Keratinocyte (primary cell): Measurements from ENCODE around the gene HRH3. TPM values are rescaled to one million over a fixed set of nuclear protein-coding genes. Genes with fewer than 3 reads are reported as not detected.
A peak's percentile ranks its signal among the peaks of the same experiment; 100 is the strongest.

Source experiments
- DNase-seq: peaks from one replicate; pipeline ENCODE4 v3.0.0-alpha.2; 2011; ENCODE audit warnings: low read depth, missing footprints, low spot score
- FAIRE-seq: peaks from 2 replicates; lab custom pipeline; 2011; peaks lifted over from hg19 to GRCh38; lab: Jason Lieb, UNC
- H2AFZ ChIP-seq: 2 replicates; pipeline ENCODE4 v1.6.0; 2012; ENCODE audit warnings: low read length, control low read depth, inconsistent platforms; ENCODE audit not compliant: control insufficient read depth
- H3K27ac ChIP-seq: 2 replicates; pipeline ENCODE4 v1.5.1; 2011; ENCODE audit warnings: low read length; ENCODE audit not compliant: control insufficient read depth, insufficient read depth
- H3K27me3 ChIP-seq: 3 replicates; pipeline ENCODE4 v1.6.0; 2011; ENCODE audit warnings: low read length; ENCODE audit not compliant: control insufficient read depth, insufficient read depth; ENCODE audit errors: extremely low read depth
- H3K36me3 ChIP-seq, 2 experiments: 2 replicates in 1 of 2; 3 replicates in 1 of 2; pipeline ENCODE4 v1.5.1; 2011; ENCODE audit warnings: low read length in 2 of 2, mild to moderate bottlenecking in 1 of 2; ENCODE audit not compliant: control insufficient read depth in 2 of 2, insufficient read depth in 2 of 2; ENCODE audit errors: extremely low read depth in 1 of 2
- H3K4me1 ChIP-seq: 3 replicates; pipeline ENCODE4 v1.5.1; 2011; ENCODE audit warnings: low read length; ENCODE audit not compliant: control insufficient read depth, insufficient read depth; ENCODE audit errors: extremely low read depth
- H3K4me2 ChIP-seq: 3 replicates; pipeline ENCODE4 v1.6.0; 2011; ENCODE audit warnings: low read depth, low read length; ENCODE audit not compliant: control insufficient read depth, insufficient read depth; ENCODE audit errors: extremely low read depth
- H3K4me3 ChIP-seq, 3 experiments: fragments of 200-600 bp in 1 of 3; sonication (generic) in 1 of 3; 2 replicates in 2 of 3; 3 replicates in 1 of 3; pipeline ENCODE4 v1.5.1; 2011 to 2016; ENCODE audit warnings: low read length in 3 of 3, mild to moderate bottlenecking in 3 of 3, control low read depth in 2 of 3, inconsistent platforms in 1 of 3, low read depth in 1 of 3, mixed read lengths in 1 of 3, mixed run types in 1 of 3, moderate library complexity in 1 of 3; ENCODE audit not compliant: control insufficient read depth in 2 of 3, insufficient read depth in 2 of 3; ENCODE audit errors: extremely low read depth in 1 of 3
- H3K79me2 ChIP-seq: 2 replicates; pipeline ENCODE4 v1.6.0; 2012; ENCODE audit warnings: low read length; ENCODE audit not compliant: control insufficient read depth, insufficient read depth
- H3K9ac ChIP-seq: 3 replicates; pipeline ENCODE4 v1.6.0; 2011; ENCODE audit warnings: low read length; ENCODE audit not compliant: control insufficient read depth, insufficient read depth; ENCODE audit errors: extremely low read depth
- H3K9me1 ChIP-seq: 3 replicates; pipeline ENCODE4 v1.6.0; 2011; ENCODE audit warnings: low read length; ENCODE audit not compliant: control insufficient read depth, insufficient read depth; ENCODE audit errors: extremely low read depth
- H3K9me3 ChIP-seq: 2 replicates; pipeline ENCODE4 v1.5.1; 2012; ENCODE audit warnings: low read depth, low read length; ENCODE audit not compliant: control insufficient read depth
- H4K20me1 ChIP-seq: 3 replicates; pipeline ENCODE4 v1.6.0; 2011; ENCODE audit warnings: low read length; ENCODE audit not compliant: control insufficient read depth, insufficient read depth; ENCODE audit errors: extremely low read depth
- CTCF ChIP-seq, 3 experiments: IDR thresholded peaks in 1 of 3; conservative IDR thresholded peaks in 1 of 3; optimal IDR thresholded peaks in 1 of 3; 2 replicates in 2 of 3; 3 replicates in 1 of 3; pipeline versions ENCODE3 to v1.5.1; 2011; ENCODE audit warnings: low read length in 3 of 3, mild to moderate bottlenecking in 3 of 3, moderate library complexity in 2 of 3, control low read depth in 1 of 3, inconsistent platforms in 1 of 3; ENCODE audit not compliant: insufficient read depth in 2 of 3; ENCODE audit errors: extremely low read depth in 1 of 3
- EZH2 ChIP-seq: IDR thresholded peaks from one replicate; pipeline ENCODE4 v1.6.1; 2012; ENCODE audit warnings: inconsistent platforms, mild to moderate bottlenecking, low read length, moderate library complexity
- dilution Hi-C: fragments of 300-500 bp; cut with MboI; formaldehyde crosslinking; loops from one replicate; pipeline ENCODE4 v1.7.0; 2020; ENCODE audit warnings: low sequenced_read_pairs; ENCODE audit not compliant: extremely low pct_ligation_motif_present
- polyA plus RNA-seq, 5 experiments: library from polyadenylated mRNA; depleted of rRNA in 3 of 5; stranded (reverse) in 3 of 5; stranded (forward) in 1 of 5; unstranded in 1 of 5; fragments of >200 nt; gene quantifications; 1 replicate in 1 of 5; 2 replicates in 3 of 5; 3 replicates in 1 of 5; pipeline versions ENCODE4 v1.2.1 to v1.2.3, GENCODE V29; 2011 to 2012; ENCODE audit warnings: missing spikeins in 2 of 5, low read depth in 1 of 5, low replicate concordance in 1 of 5

The HRH3 gene
- polyA plus RNA-seq, 1 donor (not counting 4 experiments of a cell fraction or from before 2014, with no cell fraction given) = not detected

GRCh38 chr20:62183426-62184142 is 36.5 kb downstream of the HRH3 start:
- dilution Hi-C loops = no loop called here
- Histone ChIP-seq H3K79me2 (peaks cover 44% of the 10 kb centered on the region), H2AFZ (peak overlapping the region; percentile 24)

GRCh38 chr20:62182469-62183425 is 37.3 kb downstream of the HRH3 start, which contains the start of gene MTG2:
Gene MTG2 (plus strand): TSS chr20:62183028. CDS start chr20:62193421, 10,393 bp downstream.
- peaks cover 23% of the 10 kb centered on the region for H3K4me1 ChIP-seq
- H3K9me3 ChIP-seq = no peaks in the 10 kb centered on the region
- FAIRE-seq (no peak), DNase-seq (peak; percentile 73)
- H3K36me3 ChIP-seq = peaks cover 5 to 7% of the 10 kb centered on the region in 2 experiments
- peak within 1 kb of the TSS; percentile 85 for H3K27ac ChIP-seq
- H3K79me2 ChIP-seq = peaks cover 37% of the 10 kb centered on the region
- H3K4me2 ChIP-seq = peak within 1 kb of the TSS; percentile 90
- H3K9me1 ChIP-seq = no peaks in the 10 kb centered on the region
- H4K20me1 ChIP-seq = no peaks in the 10 kb centered on the region
- peak within 1 kb of the TSS; percentile 80 to 89 (median 88) for H3K4me3 ChIP-seq
- dilution Hi-C loops = no loop called here
- H3K9ac ChIP-seq = peak within 1 kb of the TSS; percentile 93
- TF ChIP-seq CTCF (optimal IDR thresholded peaks at IDR 0.05 in 1 of 3, IDR thresholded peaks at IDR 0.05 in 1 of 3, conservative IDR thresholded peaks at IDR 0.05 in 1 of 3; ENCODE audit: extremely low read depth in 1 of 3, insufficient read depth in 2 of 3, low read length in 3 of 3) = no peak
- no peak for TF ChIP-seq EZH2
- peak within 1 kb of the TSS; percentile 93 for H2AFZ ChIP-seq
- no peaks in the 10 kb centered on the region for H3K27me3 ChIP-seq

More at GRCh38 chr20:62183426-62184142, 36.5 kb downstream of the HRH3 start:
- peak overlapping the region; percentile 85 for H3K27ac ChIP-seq
- H3K4me2 ChIP-seq = peak overlapping the region; percentile 74
- TF ChIP-seq CTCF (optimal IDR thresholded peaks at IDR 0.05 in 1 of 3, IDR thresholded peaks at IDR 0.05 in 1 of 3, conservative IDR thresholded peaks at IDR 0.05 in 1 of 3; ENCODE audit: extremely low read depth in 1 of 3, insufficient read depth in 2 of 3, low read length in 3 of 3) = no peak
- TF ChIP-seq EZH2 = no peak
- H3K9me1 ChIP-seq = no peaks in the 10 kb centered on the region
- H3K4me3 ChIP-seq = peak overlapping the region; percentile 80 to 89 (median 88)
- FAIRE-seq (no peak), DNase-seq (no peak)
- no peaks in the 10 kb centered on the region for H4K20me1 ChIP-seq
- no peaks in the 10 kb centered on the region for H3K9me3 ChIP-seq
- H3K4me1 ChIP-seq = peaks cover 25% of the 10 kb centered on the region
- H3K27me3 ChIP-seq = no peaks in the 10 kb centered on the region
- peak overlapping the region; percentile 93 for H3K9ac ChIP-seq
- H3K36me3 ChIP-seq = peaks cover 5 to 7% of the 10 kb centered on the region in 2 experiments
